ENCODE data around the gene METAP1D. TPM values are rescaled to one million over a fixed set of nuclear protein-coding genes. Genes with fewer than 3 reads are reported as not detected.

METAP1D gene
- total RNA-seq, 1 experiment from 2014 or later: 8.6 TPM

DNA sequence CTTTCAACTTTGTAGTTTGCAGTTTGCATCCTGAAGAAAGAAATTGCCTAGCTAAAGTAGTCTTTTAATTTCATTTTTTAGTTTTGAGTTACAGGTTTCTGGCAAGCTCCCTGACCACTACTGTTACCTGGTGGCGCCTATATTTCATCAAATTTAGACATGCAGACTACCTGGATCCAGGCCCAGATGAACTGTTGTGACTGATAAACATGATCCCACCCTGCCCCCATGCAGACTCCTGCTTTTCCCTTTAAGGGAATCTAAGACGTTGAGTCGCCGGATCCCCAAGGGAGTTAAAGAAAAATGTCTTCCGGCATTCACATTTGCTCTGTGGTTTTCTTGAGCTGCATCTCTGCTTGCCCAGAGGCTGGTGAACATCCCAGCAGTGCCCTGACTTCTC, 22.2 kb downstream of the METAP1D start:
- in situ Hi-C loops (cut with HindIII; ENCODE audit: low pct_unique_long_range_greater_than_20kb, low sequenced_read_pairs) (no loop called here), intact Hi-C loops (cut with micrococcal nuclease; ENCODE audit: unreplicated experiment) (no loop called here)
- Histone ChIP-seq H3K27me3 (ENCODE audit: control insufficient read depth, insufficient read depth, low read length) (no peaks in the 10 kb centered on the region), H3K27ac (ENCODE audit: low read length) (peak overlapping the region; percentile 37), H3K4me1 (ENCODE audit: control insufficient read depth, insufficient read depth, low read length) (peaks cover 17% of the 10 kb centered on the region), H3K9me3 (ENCODE audit: control insufficient read depth, insufficient read depth, low read depth, low read length) (no peaks in the 10 kb centered on the region), H3K4me3 (ENCODE audit: low read depth in 2 of 2, low read length in 2 of 2) (no peak overlapping the region), H3K36me3 (ENCODE audit: control insufficient read depth, insufficient read depth, low read length) (no peaks in the 10 kb centered on the region)
- ChIA-PET CTCF (interaction anchor here (0.7 kb wide), 1 partner anchor 15 kb away, joined by 6 read pairs; no protein-coding TSS in a partner anchor), POLR2A (no interaction called here)
- DNase-seq (ENCODE audit: low read depth, low spot score): no peak
- peak; percentile 62 for ATAC-seq
- no peak for TF ChIP-seq TCF7L2 (IDR thresholded peaks at IDR 0.05; ENCODE audit: low read depth, low read length)
- TF ChIP-seq, protein P1, sequence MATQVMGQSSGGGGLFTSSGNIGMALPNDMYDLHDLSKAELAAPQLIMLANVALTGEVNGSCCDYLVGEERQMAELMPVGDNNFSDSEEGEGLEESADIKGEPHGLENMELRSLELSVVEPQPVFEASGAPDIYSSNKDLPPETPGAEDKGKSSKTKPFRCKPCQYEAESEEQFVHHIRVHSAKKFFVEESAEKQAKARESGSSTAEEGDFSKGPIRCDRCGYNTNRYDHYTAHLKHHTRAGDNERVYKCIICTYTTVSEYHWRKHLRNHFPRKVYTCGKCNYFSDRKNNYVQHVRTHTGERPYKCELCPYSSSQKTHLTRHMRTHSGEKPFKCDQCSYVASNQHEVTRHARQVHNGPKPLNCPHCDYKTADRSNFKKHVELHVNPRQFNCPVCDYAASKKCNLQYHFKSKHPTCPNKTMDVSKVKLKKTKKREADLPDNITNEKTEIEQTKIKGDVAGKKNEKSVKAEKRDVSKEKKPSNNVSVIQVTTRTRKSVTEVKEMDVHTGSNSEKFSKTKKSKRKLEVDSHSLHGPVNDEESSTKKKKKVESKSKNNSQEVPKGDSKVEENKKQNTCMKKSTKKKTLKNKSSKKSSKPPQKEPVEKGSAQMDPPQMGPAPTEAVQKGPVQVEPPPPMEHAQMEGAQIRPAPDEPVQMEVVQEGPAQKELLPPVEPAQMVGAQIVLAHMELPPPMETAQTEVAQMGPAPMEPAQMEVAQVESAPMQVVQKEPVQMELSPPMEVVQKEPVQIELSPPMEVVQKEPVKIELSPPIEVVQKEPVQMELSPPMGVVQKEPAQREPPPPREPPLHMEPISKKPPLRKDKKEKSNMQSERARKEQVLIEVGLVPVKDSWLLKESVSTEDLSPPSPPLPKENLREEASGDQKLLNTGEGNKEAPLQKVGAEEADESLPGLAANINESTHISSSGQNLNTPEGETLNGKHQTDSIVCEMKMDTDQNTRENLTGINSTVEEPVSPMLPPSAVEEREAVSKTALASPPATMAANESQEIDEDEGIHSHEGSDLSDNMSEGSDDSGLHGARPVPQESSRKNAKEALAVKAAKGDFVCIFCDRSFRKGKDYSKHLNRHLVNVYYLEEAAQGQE (IDR thresholded peaks at IDR 0.05; ENCODE audit: insufficient read depth in 1 of 2, low read depth in 2 of 2, low read length in 1 of 2): no peak
- no peak for TF ChIP-seq SIN3A (IDR thresholded peaks at IDR 0.05; ENCODE audit: borderline replicate concordance, insufficient read depth, low read depth, low read length)
- TF ChIP-seq POLR2AphosphoS5 (IDR thresholded peaks at IDR 0.05; ENCODE audit: low read depth, low read length): no peak
- no peak for TF ChIP-seq CTCF (IDR thresholded peaks at IDR 0.05)
- no TSS peak for BruUV-seq (replicated peaks)

DNA sequence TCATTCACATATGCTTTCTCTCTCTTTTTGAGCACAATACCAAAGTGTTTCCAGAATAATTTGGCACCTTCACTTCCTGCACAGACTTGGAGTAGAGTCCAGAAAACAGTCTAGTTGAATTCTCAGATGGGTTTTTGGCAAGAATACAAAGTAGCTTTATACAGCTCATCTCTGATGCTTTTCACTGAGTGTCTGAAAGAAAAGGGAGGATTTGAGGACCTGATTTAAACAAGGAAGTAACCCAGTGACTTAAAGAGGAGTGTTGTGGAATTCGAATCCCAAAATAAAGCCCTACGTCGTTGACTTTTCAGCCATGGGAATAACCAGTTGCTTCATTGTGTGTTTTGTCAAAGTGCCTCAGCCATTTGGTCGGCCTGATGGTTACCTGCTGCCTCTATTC, 31.8 kb downstream of the METAP1D start:
- TF ChIP-seq TCF7L2 (IDR thresholded peaks at IDR 0.05; ENCODE audit: low read depth, low read length) (no peak), POLR2AphosphoS5 (IDR thresholded peaks at IDR 0.05; ENCODE audit: low read depth, low read length) (no peak), SIN3A (IDR thresholded peaks at IDR 0.05; ENCODE audit: borderline replicate concordance, insufficient read depth, low read depth, low read length) (no peak), CTCF (IDR thresholded peaks at IDR 0.05) (no peak)
- TF ChIP-seq, protein P1 (IDR thresholded peaks at IDR 0.05; ENCODE audit: insufficient read depth in 1 of 2, low read depth in 2 of 2, low read length in 1 of 2): no peak
- Histone ChIP-seq H3K27me3 (ENCODE audit: control insufficient read depth, insufficient read depth, low read length) (no peaks in the 10 kb centered on the region), H3K27ac (ENCODE audit: low read length) (no peak overlapping the region), H3K9me3 (ENCODE audit: control insufficient read depth, insufficient read depth, low read depth, low read length) (no peaks in the 10 kb centered on the region), H3K4me1 (ENCODE audit: control insufficient read depth, insufficient read depth, low read length) (no peaks in the 10 kb centered on the region), H3K36me3 (ENCODE audit: control insufficient read depth, insufficient read depth, low read length) (no peaks in the 10 kb centered on the region), H3K4me3 (ENCODE audit: low read depth in 2 of 2, low read length in 2 of 2) (no peak overlapping the region)
- intact Hi-C loops (cut with micrococcal nuclease; ENCODE audit: unreplicated experiment) (no loop called here), in situ Hi-C loops (cut with HindIII; ENCODE audit: low pct_unique_long_range_greater_than_20kb, low sequenced_read_pairs) (no loop called here)
- CTCF ChIA-PET: no interaction called here
- no peak for ATAC-seq
- BruUV-seq (replicated peaks): no TSS peak
- POLR2A ChIA-PET: no interaction called here
- no peak for DNase-seq (ENCODE audit: low read depth, low spot score)

All from Panc1 (cell line).